Inflammatory macrophage (primary cell): ENCODE data around the gene NFIB.

ENCODE experiments used
- DNase-seq, 2 donors: peaks; one replicate each; pipeline ENCODE4 v3.0.0-alpha.2; 2020 to 2022

The NFIB gene

GRCh38 chr9:14304259-14304658 is 9.7 kb downstream of the NFIB start:
- DNase-seq, result no peak

GRCh38 chr9:14303521-14303920 is 10.4 kb downstream of the NFIB start:
- no peak for DNase-seq

- no peak for DNase-seq
These were observed 10.8 kb downstream of the NFIB start for GRCh38 chr9:14303100-14303499.

DNA sequence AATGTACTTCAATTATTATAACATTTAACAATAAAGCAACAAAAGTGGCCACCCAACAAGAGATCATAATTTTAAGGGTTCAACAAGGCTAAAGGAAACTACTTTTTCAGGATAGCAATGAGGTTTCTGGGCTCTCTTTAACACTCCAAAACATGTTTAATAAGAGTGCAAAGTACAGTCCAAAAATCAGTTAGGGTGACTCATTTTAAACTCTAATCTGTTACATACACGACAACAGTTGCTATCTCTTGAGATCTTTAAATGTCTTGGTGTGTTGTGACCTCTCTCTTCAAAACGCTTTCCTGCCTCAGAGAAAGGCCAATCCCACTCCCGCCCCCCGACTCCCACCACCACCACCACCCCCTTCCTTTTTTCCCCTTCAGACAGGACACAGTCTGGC is 11.5 kb downstream of the NFIB start:
- DNase-seq, result no peak

GRCh38 chr9:14301583-14302021 is 12.3 kb downstream of the NFIB start:
- no peak for DNase-seq

DNA sequence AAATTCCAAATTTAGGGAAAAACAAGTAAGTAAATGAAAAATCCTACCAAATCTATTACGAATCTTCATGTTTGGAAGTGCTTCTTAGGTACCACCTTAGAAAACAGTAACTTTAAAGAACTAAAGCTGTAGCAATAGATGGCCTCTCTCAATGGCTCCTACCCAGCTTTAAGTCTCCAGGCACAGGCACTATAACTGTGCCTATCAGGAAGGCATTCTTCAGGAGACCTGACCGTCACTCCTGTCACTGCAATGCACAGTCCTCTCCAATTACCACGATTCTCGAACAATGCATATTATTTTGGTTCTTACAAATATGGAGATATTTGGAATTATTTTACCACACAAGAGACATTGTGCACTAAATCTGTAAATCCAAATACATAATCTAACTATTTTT is 12.9 kb downstream of the NFIB start:
- DNase-seq, result no peak

DNA sequence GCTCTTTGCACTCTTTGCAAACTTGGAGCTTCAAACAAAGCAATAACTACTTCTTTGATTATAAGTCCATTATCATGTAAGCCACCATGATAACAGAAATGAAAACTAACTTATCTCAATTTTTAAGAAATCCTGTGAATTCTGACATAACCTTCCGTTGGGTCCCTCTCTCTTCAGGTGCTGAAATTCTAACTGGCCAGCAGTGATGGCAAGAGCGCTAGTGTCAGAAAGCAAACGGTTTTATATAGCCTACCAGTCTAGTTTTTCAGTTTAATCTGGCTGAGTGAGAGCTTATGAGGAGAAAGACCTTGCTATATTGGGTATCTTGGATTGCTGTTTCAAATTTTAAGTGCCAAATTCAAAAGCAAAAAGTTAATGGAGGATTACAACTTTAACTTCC is 13.4 kb downstream of the NFIB start:
- DNase-seq, result no peak

DNA sequence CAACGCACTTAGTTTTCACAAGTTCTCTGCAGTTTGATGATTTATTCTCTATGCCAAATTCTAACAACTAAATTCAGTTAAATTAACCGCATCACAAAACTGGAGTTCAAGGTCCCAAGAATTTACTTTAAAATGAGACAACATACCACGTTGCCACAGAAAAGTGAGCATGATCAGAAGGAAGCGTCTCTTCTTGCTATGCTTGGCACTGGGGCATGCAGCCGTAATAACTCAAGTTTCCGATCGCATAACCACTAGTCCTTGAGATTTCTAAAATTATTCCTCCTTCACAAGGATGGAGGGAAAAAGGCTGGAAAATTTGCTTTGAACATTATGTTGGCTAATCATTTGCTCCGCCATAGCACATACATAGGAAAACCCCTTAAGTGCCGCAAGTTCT is 13.9 kb downstream of the NFIB start:
- no peak for DNase-seq

DNA sequence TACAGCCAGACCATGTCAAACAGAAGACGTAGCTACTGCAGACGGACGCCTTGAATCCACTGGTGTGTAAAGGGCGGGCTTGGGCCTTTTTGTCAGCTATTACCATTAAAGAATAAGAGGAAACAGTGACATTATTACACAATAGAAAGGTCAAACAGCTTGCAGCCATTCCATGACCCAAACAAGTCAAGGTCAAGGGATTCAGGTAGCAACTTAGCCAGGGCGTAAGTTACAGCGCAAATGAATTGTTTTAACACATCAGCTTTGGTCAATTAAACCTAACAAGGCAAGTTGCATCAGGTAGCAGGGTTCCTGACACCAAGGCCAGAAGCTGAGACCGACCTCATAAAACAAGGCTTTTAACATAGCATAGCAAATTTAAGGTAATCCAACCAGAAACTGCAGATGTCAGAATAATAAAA is 15.3 kb downstream of the NFIB start:
- DNase-seq, result no peak

DNA sequence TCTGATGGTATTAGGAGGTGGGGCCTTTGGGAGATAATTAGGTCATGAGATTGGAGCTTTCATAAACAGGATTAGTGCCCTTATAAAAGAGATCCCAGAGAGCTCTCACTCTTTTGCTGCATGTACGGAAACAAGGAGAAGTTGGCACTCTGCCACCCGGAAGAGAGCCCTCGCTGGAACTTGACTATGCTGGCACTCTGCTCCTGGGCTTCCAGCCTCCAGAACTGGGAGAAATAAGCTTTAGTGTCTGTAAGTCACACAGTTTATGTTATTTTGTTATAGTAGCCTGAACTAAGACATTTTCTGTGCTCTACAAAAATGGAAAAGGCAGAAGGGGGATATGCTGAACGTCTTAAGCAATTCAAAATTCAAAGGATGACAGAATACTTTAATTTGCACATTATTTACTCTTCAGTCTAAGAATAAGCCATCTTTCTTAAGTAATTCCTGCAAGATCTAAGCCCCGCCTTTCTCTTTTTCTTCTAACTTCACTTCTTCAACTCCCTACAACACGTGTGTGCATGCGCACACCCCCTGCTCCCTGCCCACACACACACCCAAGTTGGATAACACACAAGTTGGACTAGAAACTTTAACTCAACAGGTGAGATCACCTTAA is 17.3 kb downstream of the NFIB start:
- no peak for DNase-seq

GRCh38 chr9:14294659-14295058 is 19.3 kb downstream of the NFIB start:
- no peak for DNase-seq

- DNase-seq, result no peak
These were observed 20.1 kb downstream of the NFIB start for GRCh38 chr9:14293801-14294200.

- no peak for DNase-seq
These were observed 21.7 kb downstream of the NFIB start for GRCh38 chr9:14292181-14292739.

DNA sequence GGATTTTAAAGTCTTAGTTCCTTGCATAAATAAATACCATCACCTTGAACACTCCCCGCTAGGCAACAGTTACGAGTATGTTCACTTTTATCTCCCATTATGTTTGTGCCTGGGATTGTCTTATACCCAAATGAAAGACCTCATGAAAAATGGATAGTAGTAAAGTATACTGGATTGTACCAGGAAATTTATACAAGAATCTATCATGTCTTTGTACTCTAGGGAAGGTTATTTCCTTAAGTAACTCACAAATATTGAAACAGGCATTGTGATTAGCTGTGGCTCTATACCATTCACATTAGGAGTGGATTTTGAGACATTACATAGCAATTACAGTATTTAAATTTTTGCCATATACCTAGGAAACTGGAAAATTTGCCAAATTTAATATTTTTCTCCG is 24.0 kb downstream of the NFIB start:
- no peak for DNase-seq

DNA sequence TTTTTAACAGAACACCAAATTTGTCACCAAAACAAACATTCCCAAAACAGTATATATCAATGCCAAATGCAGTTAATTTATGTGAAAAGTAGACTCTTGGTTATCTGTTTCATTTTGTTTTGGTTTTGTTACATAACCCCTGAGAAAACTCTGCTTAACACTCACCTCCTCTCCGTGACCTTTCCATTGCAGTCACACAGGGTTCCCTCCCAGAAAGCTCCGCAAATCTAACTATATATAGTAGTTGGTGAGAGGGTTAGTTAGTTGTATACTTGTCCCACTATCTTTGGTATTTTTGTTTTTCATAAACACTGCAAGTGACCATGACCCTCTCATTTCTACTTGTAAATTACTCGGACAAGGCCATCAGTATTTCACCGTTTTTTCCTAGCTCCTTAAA is 25.5 kb downstream of the NFIB start:
- no peak for DNase-seq

GRCh38 chr9:14286121-14286520 is 27.8 kb downstream of the NFIB start:
- DNase-seq, result no peak

- no peak for DNase-seq
These were observed 30.7 kb downstream of the NFIB start for GRCh38 chr9:14283276-14283675.

GRCh38 chr9:14281876-14282275 is 32.1 kb downstream of the NFIB start:
- DNase-seq, result no peak

- no peak for DNase-seq
These were observed 32.7 kb downstream of the NFIB start for GRCh38 chr9:14281136-14281795.

DNA sequence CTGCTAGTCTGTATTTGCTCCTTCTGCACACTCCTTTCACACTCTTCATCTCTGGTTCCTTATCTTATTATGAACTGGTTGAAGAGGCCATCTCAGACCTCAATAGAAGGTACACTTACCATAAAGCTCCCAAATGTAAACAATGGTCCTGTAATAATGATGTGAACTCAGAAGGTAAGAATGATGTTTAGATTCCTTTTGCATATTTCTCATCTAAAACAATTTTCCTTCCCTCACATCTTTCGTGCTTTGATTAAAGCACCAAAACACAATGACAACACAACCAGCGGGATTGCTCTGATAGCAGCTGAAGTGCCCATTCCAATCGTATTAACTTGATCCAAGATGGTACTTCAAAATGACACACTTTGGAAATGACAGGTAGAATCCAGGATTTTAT is 34.3 kb downstream of the NFIB start:
- DNase-seq, result no peak

DNA sequence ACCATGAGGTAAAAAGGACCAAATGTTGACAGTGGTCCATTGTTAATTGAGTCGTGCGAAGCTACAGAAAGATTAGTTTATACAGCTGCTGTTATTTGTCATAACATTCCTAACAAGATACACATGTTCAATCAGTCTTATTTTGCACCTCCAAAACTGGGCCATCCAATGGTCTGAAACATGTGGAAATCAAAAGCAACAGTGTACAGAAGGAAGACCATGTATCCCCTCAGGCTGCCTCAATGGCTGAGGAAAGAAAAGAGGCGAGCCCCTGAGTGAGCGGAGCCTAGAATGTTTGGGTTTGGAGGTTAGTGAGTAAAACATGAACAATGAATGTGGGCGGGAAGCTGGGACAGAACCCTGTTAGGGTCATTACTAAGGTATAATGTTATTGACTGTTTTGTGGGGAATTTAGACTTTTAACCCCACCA is 35.6 kb downstream of the NFIB start:
- no peak for DNase-seq

DNA sequence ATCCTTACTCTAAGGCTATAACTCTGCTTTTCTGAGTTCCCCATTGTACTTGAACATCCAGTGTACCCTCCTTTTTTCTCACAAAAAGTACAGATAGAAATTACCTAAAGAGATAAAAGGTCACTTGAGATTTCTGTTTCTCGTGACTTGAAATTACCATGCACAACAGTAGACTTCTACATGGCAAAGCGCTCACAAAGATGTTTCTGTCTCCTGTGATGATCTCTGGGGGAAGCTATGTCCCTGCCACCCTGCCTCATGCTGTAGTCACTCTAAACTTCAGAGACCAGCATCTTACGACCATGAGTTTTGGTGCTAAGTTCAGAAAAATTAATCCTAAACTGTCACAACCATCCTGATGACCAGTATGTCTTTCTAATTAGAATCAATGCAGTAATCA is 36.2 kb downstream of the NFIB start:
- DNase-seq, result no peak

- DNase-seq, result no peak
These were observed 36.7 kb downstream of the NFIB start for GRCh38 chr9:14277244-14277643.

GRCh38 chr9:14275331-14275730 is 38.6 kb downstream of the NFIB start:
- DNase-seq, result no peak
